K562 (cell line): ENCODE results near the gene RDH14. TPM values are rescaled to one million over a fixed set of nuclear protein-coding genes. Genes with fewer than 3 reads are reported as not detected.

Source experiments
- BACH1 ChIP-seq: fragments of 200-800 bp; sonication (Bioruptor generic); IDR thresholded peaks from 2 replicates; pipeline ENCODE4 v1.6.1; 2016; ENCODE audit warnings: missing genetic modification characterization, missing compliant biosample characterization
- ESRRB ChIP-seq: fragments of 250-450 bp; sonication (Bioruptor Pico); IDR thresholded peaks from 2 replicates; pipeline ENCODE4 v1.5.0; 2020; ENCODE audit warnings: mild to moderate bottlenecking, moderate library complexity, borderline replicate concordance
- FIP1L1 ChIP-seq: fragments of 200-400 bp; formaldehyde crosslinking; IDR thresholded peaks from 2 replicates; pipeline ENCODE4 v1.6.1; 2018; ENCODE audit warnings: mild to moderate bottlenecking, low read depth, low read length; ENCODE audit not compliant: poor library complexity, severe bottlenecking
- KLF10 ChIP-seq: fragments of 250-450 bp; sonication (Bioruptor Pico); IDR thresholded peaks from 2 replicates; pipeline ENCODE4 v1.6.1; 2021; ENCODE audit warnings: matching md5 sums
- MCM3 ChIP-seq: fragments of 450-650 bp; IDR thresholded peaks from 2 replicates; pipeline ENCODE4 v1.6.1; 2016
- NUFIP1 ChIP-seq: fragments of 450-650 bp; IDR thresholded peaks from 2 replicates; pipeline ENCODE4 v1.6.1; 2018; ENCODE audit not compliant: partially characterized antibody
- POLR3G ChIP-seq: IDR thresholded peaks from 2 replicates; pipeline ENCODE4 v1.6.1; 2011; ENCODE audit not compliant: insufficient read length, insufficient replicate concordance; ENCODE audit errors: extremely low read depth
- SMAD1 ChIP-seq: fragments of 150-350 bp; IDR thresholded peaks from 2 replicates; pipeline ENCODE4 v1.6.1; 2014; ENCODE audit warnings: low read length, low read depth; ENCODE audit not compliant: partially characterized antibody
- SMARCA4 ChIP-seq: fragments of 450-650 bp; IDR thresholded peaks from 2 replicates; pipeline ENCODE4 v1.6.1; 2016
- SP1 ChIP-seq: sonication (generic); formaldehyde crosslinking; IDR thresholded peaks from 2 replicates; pipeline ENCODE4 v1.8.1; 2022; ENCODE audit warnings: mild to moderate bottlenecking, missing genetic modification reagents
- SRSF1 ChIP-seq: fragments of 200-400 bp; formaldehyde crosslinking; IDR thresholded peaks from 2 replicates; pipeline ENCODE4 v1.6.1; 2017; ENCODE audit warnings: mild to moderate bottlenecking, low read depth, low read length, moderate library complexity
- STAT5A ChIP-seq: IDR thresholded peaks from 2 replicates; pipeline ENCODE4 v1.6.1; 2012; ENCODE audit warnings: low read length, inconsistent platforms, borderline replicate concordance
- YBX1 ChIP-seq: fragments of 450-650 bp; IDR thresholded peaks from 2 replicates; pipeline ENCODE4 v1.7.1; 2016; ENCODE audit warnings: mild to moderate bottlenecking
- ZBTB17 ChIP-seq: fragments of 450-650 bp; formaldehyde crosslinking; IDR thresholded peaks from 2 replicates; pipeline ENCODE4 v1.4.0; 2020; ENCODE audit warnings: mild to moderate bottlenecking
- ZC3H11A ChIP-seq: IDR thresholded peaks from 2 replicates; pipeline ENCODE4 v1.6.1; 2012; ENCODE audit warnings: low read depth, low read length, improper control_type of control experiment
- ZNF12 ChIP-seq: sonication (generic); formaldehyde crosslinking; IDR thresholded peaks from 2 replicates; pipeline ENCODE4 v1.4.0; 2020; ENCODE audit warnings: mild to moderate bottlenecking, missing genetic modification reagents
- ZNF639 ChIP-seq, 2 experiments: fragments of 200-800 bp in 1 of 2; sonication (Bioruptor generic) in 1 of 2; sonication (generic) in 1 of 2; formaldehyde crosslinking in 1 of 2; IDR thresholded peaks in 1 of 2; conservative IDR thresholded peaks in 1 of 2; 2 replicates each; pipeline versions ENCODE4 v1.5.0 to v1.6.1; 2016 to 2020; ENCODE audit warnings: missing compliant biosample characterization in 1 of 2, missing genetic modification characterization in 1 of 2, missing genetic modification reagents in 1 of 2
- ZNF830 ChIP-seq: fragments of 250-450 bp; sonication (Bioruptor Pico); IDR thresholded peaks from 2 replicates; pipeline ENCODE4 v1.5.0; 2021; ENCODE audit warnings: mild to moderate bottlenecking
- polyA plus RNA-seq, 8 experiments: library from polyadenylated mRNA; depleted of rRNA in 4 of 8; stranded (reverse) in 5 of 8; unstranded in 3 of 8; fragments of >200 nt; fragmentation: Nextera tagmentation in 2 of 8; fragmentation: Illumina TruSeq in 1 of 8; extraction: Ambion mirVana in 2 of 8; extraction: Trizol in 1 of 8; gene quantifications; 2 replicates each; pipeline versions ENCODE4 v1.2.1 to v1.2.3, GENCODE V29; 2011 to 2014; ENCODE audit warnings: inconsistent platforms in 1 of 8, missing spikeins in 1 of 8
- total RNA-seq, 7 experiments: library from RNA; depleted of rRNA in 6 of 7; stranded (reverse); fragments of >200 nt in 6 of 7; fragmentation: Illumina TruSeq in 2 of 7; extraction: Trizol in 2 of 7; gene quantifications; 2 replicates each; pipeline versions ENCODE4 v1.2.1 to v1.2.3, GENCODE V29; 2011 to 2021; ENCODE audit warnings: low replicate concordance in 1 of 7
- TF ChIP-seq, protein P1 (sequence below): fragments of 250-450 bp; sonication (Bioruptor Pico); IDR thresholded peaks from 2 replicates; pipeline ENCODE4 v1.8.0; 2022; ENCODE audit warnings: moderate library complexity, mild to moderate bottlenecking, inconsistent platforms
- TF ChIP-seq, protein P2 (sequence below): fragments of 250-450 bp; sonication (Bioruptor Pico); IDR thresholded peaks from 2 replicates; pipeline ENCODE4 v1.8.0; 2021; ENCODE audit warnings: borderline replicate concordance, mild to moderate bottlenecking, moderate library complexity; ENCODE audit not compliant: poor library complexity, severe bottlenecking
- TF ChIP-seq, protein P3 (sequence below): fragments of 450-650 bp; IDR thresholded peaks from 2 replicates; pipeline ENCODE4 v1.6.1; 2018; ENCODE audit not compliant: partially characterized antibody

The RDH14 gene
- total and polyA plus RNA-seq, 9 of the 15 experiments (the other 6 are each of a cell fraction or from before 2014, with no cell fraction given) = 6.7 to 26.2 (median 20.9) TPM

- TF ChIP-seq POLR3G (no peak), NUFIP1 (no peak), STAT5A (no peak), ZNF830 (no peak), SMARCA4 (no peak), ZNF639 (CRISPR knock-in tag; conservative IDR thresholded peaks at IDR 0.05 in 1 of 2, IDR thresholded peaks at IDR 0.05 in 1 of 2) (no peak; a peak in 1 of 4 replicates), ESRRB (CRISPR knock-in tag) (no peak), FIP1L1 (no peak), ZC3H11A (no peak), SP1 (CRISPR knock-in tag) (0 out of 2 replicates have a peak, but pooled peaks have one; percentile 39), ZBTB17 (peak; percentile 68; the same call in 1 of the 2 replicates), ZNF12 (CRISPR knock-in tag) (no peak), MCM3 (no peak), YBX1 (no peak), BACH1 (tag) (no peak), KLF10 (no peak), SMAD1 (no peak), SRSF1 (no peak)
- TF ChIP-seq, protein P1, sequence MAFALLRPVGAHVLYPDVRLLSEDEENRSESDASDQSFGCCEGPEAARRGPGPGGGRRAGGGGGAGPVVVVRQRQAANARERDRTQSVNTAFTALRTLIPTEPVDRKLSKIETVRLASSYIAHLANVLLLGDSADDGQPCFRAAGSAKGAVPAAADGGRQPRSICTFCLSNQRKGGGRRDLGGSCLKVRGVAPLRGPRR (CRISPR knock-in tag) = no peak
- TF ChIP-seq, protein P2, sequence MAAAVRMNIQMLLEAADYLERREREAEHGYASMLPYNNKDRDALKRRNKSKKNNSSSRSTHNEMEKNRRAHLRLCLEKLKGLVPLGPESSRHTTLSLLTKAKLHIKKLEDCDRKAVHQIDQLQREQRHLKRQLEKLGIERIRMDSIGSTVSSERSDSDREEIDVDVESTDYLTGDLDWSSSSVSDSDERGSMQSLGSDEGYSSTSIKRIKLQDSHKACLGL (CRISPR knock-in tag) = no peak
- TF ChIP-seq, protein P3, sequence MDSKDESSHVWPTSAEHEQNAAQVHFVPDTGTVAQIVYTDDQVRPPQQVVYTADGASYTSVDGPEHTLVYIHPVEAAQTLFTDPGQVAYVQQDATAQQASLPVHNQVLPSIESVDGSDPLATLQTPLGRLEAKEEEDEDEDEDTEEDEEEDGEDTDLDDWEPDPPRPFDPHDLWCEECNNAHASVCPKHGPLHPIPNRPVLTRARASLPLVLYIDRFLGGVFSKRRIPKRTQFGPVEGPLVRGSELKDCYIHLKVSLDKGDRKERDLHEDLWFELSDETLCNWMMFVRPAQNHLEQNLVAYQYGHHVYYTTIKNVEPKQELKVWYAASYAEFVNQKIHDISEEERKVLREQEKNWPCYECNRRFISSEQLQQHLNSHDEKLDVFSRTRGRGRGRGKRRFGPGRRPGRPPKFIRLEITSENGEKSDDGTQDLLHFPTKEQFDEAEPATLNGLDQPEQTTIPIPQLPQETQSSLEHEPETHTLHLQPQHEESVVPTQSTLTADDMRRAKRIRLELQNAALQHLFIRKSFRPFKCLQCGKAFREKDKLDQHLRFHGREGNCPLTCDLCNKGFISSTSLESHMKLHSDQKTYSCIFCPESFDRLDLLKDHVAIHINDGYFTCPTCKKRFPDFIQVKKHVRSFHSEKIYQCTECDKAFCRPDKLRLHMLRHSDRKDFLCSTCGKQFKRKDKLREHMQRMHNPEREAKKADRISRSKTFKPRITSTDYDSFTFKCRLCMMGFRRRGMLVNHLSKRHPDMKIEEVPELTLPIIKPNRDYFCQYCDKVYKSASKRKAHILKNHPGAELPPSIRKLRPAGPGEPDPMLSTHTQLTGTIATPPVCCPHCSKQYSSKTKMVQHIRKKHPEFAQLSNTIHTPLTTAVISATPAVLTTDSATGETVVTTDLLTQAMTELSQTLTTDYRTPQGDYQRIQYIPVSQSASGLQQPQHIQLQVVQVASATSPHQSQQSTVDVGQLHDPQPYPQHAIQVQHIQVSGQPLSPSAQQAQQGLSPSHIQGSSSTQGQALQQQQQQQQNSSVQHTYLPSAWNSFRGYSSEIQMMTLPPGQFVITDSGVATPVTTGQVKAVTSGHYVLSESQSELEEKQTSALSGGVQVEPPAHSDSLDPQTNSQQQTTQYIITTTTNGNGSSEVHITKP = no peak
Measured at GRCh38 chr2:18560031-18560796, at the start of gene RDH14 (continued).
